Measurements from ENCODE around the gene FZD2.
A peak's percentile ranks its signal among the peaks of the same experiment; 100 is the strongest.
"Not testable (repeated sequence)": the region's sequence is repeated elsewhere in the genome, so short reads cannot be mapped to it uniquely, and the experiment has no call there.

FZD2 gene

GRCh38 chr17:44556832-44557606, at the start of gene FZD2:
FZD2 (plus strand) TSS chr17:44557484; CDS start chr17:44557689, 205 bp downstream.
- peak; percentile 70 to 89 for DNase-seq

DNA sequence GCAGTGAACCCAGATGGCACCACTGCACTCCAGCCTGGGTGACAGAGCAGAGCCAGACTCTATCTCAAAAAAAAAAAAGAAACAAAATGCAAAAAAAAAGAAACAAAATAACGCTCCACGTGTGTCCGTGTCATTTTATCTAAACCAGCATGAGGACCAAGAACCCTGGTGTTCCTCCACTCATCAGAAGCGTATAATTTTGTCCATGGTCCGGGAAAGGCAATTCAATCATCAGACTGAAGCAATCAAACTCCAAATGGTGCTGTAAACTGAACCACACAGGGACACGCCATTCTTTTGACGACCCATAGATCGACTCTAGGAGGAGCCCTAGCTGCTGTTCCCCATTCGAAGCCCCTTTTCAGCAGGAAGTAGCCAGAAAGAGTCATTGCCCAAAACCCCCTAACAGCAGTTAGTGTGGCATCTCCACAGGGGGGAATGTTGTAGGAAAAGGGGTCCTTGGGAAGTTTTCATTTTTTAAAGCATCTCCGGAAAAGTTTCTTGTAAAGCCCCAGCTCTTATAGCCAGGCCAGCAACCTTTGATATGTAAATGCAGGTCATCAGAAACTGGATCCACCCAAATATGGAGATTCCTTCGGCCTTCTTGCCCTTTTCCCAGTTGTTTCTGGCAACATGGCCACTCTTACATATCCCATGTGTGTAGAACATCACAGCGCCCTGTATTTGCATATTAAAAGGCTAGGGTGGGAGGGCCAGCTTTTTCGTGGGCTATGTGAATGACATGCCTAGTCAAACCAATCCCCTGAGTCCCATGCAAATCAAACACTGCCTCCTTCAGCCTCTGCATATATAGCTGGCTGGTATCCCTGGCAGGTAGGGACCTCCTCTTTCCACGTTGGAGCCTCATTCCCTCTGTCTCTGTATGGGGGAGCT, 45.8 kb upstream of the FZD2 start:
- DNase-seq = peak in 1 of 2 experiments; percentile 3

DNA sequence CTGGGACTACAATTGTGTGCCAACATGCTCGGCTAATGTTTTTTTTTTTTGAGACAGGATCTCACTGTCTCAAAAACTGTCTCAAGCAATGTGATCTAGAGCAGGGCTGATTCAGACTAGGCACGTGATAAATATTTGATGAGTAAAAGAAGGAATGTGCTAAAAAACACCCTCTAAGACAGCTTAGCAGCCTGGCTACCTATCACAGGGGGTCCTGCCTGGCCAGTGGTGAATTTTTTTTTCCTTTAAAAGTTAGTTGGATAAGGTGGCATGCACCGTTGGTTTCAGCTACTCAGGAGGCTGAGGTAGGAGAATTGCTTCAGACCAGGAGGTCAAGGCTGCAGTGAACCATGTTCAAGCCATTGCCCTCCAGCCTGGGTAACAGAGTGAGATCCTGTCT, 39.3 kb upstream of the FZD2 start:
- no peak for DNase-seq

DNA sequence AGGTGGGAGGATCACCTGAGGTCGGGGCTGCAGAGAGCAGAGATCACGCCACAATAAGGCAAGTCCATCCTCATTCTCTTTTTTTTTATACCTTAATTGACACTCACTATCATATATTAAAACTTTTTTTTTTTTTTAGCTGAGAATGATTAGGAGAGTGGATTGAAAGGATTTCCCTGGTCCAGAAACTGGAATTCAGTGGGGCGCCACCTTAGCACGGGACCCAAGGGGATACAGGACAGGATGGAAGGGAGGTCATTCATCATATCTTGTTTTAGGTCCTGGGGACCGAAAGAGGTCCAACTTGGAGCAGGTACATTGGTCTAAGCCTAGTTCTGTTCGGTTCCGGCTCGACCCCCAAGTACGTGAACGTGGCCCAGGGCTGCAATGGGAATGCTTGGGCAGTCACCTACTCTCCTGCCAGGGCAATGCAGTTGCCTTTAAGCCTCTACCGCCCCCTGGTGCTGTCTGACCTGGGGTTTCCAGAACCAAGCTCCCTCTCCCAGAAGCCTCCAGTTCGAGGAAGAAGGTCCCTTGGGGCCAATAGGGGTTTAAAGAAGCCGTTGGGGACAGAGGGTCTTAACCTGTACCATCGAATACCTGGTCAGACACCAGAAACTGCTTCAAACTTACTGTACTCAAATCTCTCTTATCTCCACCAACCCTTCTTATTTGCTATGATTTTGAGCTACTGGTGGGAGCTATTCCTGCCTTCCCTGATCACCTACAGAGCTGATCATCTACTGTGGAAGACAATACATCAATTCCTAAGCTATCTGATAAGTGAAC, 34.2 kb upstream of the FZD2 start:
- DNase-seq = peak; percentile 34 to 75

- DNase-seq = no peak
These were observed 33.7 kb upstream of the FZD2 start for GRCh38 chr17:44523672-44523972.

GRCh38 chr17:44527102-44527501, 30.2 kb upstream of the FZD2 start:
- no peak for DNase-seq

GRCh38 chr17:44527954-44528353, 29.3 kb upstream of the FZD2 start:
- no peak for DNase-seq

- DNase-seq = no peak
These were observed 27.4 kb upstream of the FZD2 start for GRCh38 chr17:44529864-44530263.

DNA sequence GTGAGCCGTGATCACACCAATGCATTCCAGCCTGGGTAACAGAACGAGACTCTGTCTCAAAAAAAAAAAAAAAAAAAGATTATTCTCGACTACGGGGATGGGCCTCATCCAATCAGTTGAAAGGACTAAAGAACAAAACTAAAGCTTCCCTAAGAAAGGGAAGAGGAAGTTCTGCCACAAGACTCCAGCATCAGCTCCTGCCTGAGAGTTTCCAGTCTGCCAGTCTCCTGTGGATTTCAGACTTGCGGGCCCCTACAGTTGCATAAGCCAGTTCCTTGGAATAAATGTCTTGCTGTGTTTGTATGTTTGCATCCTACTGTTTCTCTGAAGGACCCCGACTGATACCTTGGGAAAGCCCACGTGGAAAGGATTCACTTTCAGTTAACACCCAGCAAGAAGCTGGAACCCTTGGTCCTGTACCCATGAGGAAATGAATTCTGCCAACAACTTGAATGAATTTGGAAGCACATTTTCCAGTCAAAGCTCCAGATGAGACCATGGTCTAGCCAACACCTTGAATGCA, 26.3 kb upstream of the FZD2 start:
- no peak for DNase-seq

- peak; percentile 88 to 91 for DNase-seq
These were observed 23.6 kb upstream of the FZD2 start for GRCh38 chr17:44533533-44534246.

DNA sequence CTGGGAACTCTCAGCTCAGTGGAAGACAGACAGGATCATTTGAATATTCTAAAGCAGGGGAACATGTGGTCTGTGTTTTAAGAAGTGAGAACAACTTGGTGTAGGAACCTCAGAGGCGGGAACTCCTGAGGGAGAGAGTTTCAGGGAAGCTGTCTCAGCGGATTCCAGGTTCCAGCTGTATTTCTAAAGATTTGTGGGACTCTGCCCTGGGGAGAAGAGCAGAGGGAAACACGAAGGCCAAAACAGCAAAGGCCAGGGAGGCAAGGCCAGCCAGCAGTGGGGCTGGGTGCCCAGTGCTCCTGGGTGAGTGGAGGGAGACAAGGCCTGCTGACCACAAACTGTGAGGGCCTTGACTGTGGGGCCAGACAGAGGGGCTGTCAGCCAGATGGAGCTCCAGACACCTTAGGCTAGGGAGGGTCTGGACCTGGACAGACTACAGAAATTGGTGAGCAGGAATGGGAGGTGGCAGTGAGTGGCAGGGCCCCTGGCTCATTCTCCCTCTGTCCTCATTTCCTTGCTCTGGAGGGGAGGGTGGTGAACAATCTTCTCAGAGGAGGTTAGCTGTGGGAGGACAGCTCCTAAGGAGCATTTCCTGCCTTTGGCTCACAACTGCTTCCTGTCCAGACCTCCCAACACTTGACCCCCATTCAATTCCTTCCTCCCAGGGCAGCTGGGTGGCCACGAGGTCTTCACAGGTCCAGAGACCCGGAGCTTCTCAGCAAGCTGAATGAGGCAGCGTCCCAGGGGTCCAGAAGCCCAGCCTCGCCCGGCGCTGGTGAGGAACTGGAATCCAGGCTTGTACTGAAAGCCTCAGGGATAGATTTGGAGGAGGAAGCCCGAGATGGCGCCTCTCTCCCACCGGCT, 21.0 kb upstream of the FZD2 start:
- DNase-seq = no peak

GRCh38 chr17:44537922-44538321, 19.4 kb upstream of the FZD2 start:
- not testable (repeated sequence) for DNase-seq

DNA sequence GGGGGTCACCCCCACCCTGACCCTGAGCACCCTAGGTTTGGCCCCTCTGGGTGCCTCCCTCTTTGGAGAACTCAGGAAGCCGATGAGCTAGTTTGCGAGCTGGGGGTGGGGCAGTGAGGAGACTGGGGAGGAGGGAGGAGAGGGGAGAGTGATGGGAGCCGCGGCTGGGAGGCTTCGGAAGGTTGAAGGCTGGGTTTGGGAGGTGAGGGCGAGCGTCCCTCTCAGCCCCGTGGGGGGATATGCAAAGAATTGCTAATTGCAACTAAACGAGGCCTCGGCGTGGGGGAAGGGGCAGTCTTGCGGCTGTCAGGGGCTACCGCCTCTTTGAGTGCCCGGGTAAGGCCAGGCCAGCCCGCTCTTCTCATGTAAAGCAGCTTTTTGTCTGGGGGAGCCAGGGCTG, 17.6 kb upstream of the FZD2 start:
- no peak for DNase-seq

DNA sequence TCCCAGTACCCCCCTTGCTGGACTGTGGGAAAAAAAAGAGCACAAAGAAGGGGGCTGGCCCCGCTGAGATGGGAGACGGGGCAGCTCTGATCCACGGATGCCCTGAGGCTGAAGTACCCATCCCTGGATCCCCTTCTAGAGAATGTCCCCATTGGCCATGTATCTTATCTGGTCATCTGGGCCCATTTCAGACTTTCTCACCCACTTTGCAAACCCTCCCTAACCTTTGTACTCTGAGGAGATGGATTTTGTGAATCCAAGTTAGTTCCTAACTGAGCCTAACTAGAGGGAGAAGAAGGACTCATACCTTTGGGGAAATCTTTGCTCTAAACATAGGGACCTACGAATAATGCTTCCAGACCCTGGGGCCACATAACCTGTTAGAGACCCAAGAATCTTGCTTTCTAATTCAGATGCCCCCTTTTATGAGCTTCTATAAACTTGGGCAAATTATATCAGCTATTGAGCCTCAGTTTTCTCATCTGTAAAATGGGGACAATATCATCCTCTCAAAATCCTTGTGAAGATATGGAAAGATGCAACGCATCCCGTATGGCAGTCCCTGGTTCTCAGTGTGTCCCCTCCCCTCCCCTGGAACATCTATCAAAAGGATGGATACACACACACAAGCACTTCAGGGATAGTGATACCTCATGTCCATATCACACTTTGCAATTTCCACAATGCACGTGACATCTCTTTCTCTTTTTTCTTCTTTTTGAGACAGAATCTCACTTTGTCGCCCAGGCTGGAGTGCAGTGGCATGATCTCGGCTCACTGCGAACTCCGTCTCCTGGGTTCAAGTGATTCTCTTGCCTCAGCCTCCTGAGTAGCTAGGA, 16.8 kb upstream of the FZD2 start:
- no peak for DNase-seq

- DNase-seq = no peak
These were observed 15.3 kb upstream of the FZD2 start for GRCh38 chr17:44541884-44542581.

GRCh38 chr17:44543213-44543904, 13.9 kb upstream of the FZD2 start:
- no peak for DNase-seq

GRCh38 chr17:44543905-44544523, 13.3 kb upstream of the FZD2 start:
- DNase-seq = no peak

Measured in SHP77 (cell line).